ENCODE measurements around the gene GOLGA8A.
"Not testable (repeated sequence)": the region's sequence is repeated elsewhere in the genome, so short reads cannot be mapped to it uniquely, and the experiment has no call there.

The GOLGA8A gene

GRCh38 chr15:34397637-34398259 is 39.9 kb downstream of the GOLGA8A start:
- DNase-seq (ENCODE audit: low spot score), result not testable (repeated sequence)

DNA sequence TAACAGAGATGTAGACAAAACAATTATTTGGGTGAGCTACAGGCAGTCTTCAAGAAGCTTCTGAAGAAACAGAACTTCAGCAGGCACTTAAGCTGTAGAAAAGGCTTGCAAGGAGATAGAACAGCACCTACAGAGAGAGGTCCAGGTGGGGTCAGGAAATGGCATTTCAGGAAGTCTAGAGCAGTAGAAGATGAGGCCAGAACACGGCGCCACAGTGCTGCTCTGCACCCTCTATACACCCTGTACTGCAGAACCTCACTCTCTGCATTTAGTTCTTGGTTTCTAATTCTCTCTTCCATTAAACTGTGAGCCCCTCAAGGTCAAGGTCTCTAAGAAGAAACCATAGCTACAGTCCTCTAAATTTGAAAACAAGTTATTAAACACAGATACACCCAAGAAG is 44.6 kb downstream of the GOLGA8A start:
- H3K4me3 ChIP-seq (ENCODE audit: severe bottlenecking); H3K9me3 ChIP-seq (ENCODE audit: severe bottlenecking); H3K27me3 ChIP-seq (ENCODE audit: insufficient read depth, poor library complexity, severe bottlenecking); ATAC-seq (ENCODE audit: low read depth); H3K4me1 ChIP-seq (ENCODE audit: insufficient read depth, poor library complexity, severe bottlenecking); H3K36me3 ChIP-seq (ENCODE audit: low read depth); DNase-seq (ENCODE audit: low spot score); H3K27ac ChIP-seq (ENCODE audit: poor library complexity, severe bottlenecking): not testable (repeated sequence)

More at GRCh38 chr15:34397637-34398259, 39.9 kb downstream of the GOLGA8A start:
- not testable (repeated sequence) for H3K27ac ChIP-seq (ENCODE audit: poor library complexity, severe bottlenecking); H3K36me3 ChIP-seq (ENCODE audit: low read depth); H3K9me3 ChIP-seq (ENCODE audit: severe bottlenecking); H3K4me1 ChIP-seq (ENCODE audit: insufficient read depth, poor library complexity, severe bottlenecking); H3K27me3 ChIP-seq (ENCODE audit: insufficient read depth, poor library complexity, severe bottlenecking); H3K4me3 ChIP-seq (ENCODE audit: severe bottlenecking)
- ATAC-seq (ENCODE audit: low read depth), result peak; percentile 83

GRCh38 chr15:34389594-34390086 is 48.0 kb downstream of the GOLGA8A start:
- ATAC-seq (ENCODE audit: low read depth), result 0 out of 3 replicates have a peak, but pooled peaks have one; percentile 23
- DNase-seq (ENCODE audit: low spot score); H3K27me3 ChIP-seq (ENCODE audit: insufficient read depth, poor library complexity, severe bottlenecking); H3K36me3 ChIP-seq (ENCODE audit: low read depth); H3K4me3 ChIP-seq (ENCODE audit: severe bottlenecking); H3K9me3 ChIP-seq (ENCODE audit: severe bottlenecking); H3K27ac ChIP-seq (ENCODE audit: poor library complexity, severe bottlenecking); H3K4me1 ChIP-seq (ENCODE audit: insufficient read depth, poor library complexity, severe bottlenecking): not testable (repeated sequence)

All from RWPE2 (cell line).